Esophagus muscularis mucosa (tissue), 3 donors: ENCODE results near the gene LMF1.

Source experiments
- POLR2A ChIP-seq: fragments of 450-650 bp; IDR thresholded peaks from one replicate; pipeline ENCODE4 v1.6.1; 2017; ENCODE audit warnings: antibody characterized with exemption, moderate library complexity, mild to moderate bottlenecking, low read depth
- TF ChIP-seq, protein P1 (sequence below), 3 experiments: fragments of 200-600 bp in 2 of 3; fragments of 450-650 bp in 1 of 3; sonication (generic) in 2 of 3; IDR thresholded peaks; one replicate each; pipeline ENCODE4 v1.5.1; 2017 to 2019; ENCODE audit warnings: antibody characterized with exemption in 3 of 3, mild to moderate bottlenecking in 2 of 3, moderate library complexity in 1 of 3

DNA sequence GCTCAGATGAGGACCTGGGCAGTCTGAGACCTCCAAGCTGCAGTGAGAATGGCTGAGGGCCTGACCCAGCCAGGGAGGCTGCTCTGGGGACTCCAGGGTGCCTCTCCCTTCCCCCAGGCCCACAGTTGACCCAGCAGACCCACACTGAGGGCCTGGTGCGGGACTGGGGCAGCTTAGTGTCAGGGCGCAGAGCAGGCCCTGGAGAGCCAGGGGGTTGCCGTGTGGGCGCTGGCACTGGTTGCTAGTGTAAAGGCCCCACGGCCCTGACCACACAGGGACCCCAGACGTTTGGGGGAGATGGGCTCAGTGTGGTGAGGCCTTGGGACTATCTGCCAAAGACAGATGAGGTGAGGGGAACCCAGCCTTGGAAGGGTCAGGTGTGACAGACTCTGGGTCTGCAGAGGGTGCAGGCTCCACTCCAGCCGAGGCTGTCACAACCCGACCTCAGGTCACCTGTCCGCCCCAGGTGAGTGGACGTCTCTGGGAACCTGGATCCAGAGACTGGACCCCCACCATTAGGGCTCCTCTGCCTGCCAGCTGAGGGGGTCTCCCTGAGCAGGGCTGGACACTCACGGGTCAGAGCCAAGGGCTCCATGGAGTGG, 119.5 kb downstream of the LMF1 start:
- no peak for TF ChIP-seq POLR2A
- TF ChIP-seq, protein P1, sequence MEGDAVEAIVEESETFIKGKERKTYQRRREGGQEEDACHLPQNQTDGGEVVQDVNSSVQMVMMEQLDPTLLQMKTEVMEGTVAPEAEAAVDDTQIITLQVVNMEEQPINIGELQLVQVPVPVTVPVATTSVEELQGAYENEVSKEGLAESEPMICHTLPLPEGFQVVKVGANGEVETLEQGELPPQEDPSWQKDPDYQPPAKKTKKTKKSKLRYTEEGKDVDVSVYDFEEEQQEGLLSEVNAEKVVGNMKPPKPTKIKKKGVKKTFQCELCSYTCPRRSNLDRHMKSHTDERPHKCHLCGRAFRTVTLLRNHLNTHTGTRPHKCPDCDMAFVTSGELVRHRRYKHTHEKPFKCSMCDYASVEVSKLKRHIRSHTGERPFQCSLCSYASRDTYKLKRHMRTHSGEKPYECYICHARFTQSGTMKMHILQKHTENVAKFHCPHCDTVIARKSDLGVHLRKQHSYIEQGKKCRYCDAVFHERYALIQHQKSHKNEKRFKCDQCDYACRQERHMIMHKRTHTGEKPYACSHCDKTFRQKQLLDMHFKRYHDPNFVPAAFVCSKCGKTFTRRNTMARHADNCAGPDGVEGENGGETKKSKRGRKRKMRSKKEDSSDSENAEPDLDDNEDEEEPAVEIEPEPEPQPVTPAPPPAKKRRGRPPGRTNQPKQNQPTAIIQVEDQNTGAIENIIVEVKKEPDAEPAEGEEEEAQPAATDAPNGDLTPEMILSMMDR (IDR thresholded peaks at IDR 0.05): no peak
